AG10803 (cell line): ENCODE results near the gene NPEPPS.
A peak's percentile ranks its signal among the peaks of the same experiment; 100 is the strongest.
"Not testable (repeated sequence)": the region's sequence is repeated elsewhere in the genome, so short reads cannot be mapped to it uniquely, and the experiment has no call there.

Source experiments
- DNase-seq: peaks from one replicate; pipeline ENCODE4 v3.0.0; 2010; ENCODE audit warnings: low read depth
- H3K4me3 ChIP-seq: 2 replicates; pipeline ENCODE4 v1.5.1; 2011; ENCODE audit warnings: mild to moderate bottlenecking, low read length, control low read depth
- CTCF ChIP-seq: conservative IDR thresholded peaks from 2 replicates; pipeline ENCODE4 v1.5.1; 2011; ENCODE audit warnings: mild to moderate bottlenecking, low read length, control low read depth, inconsistent platforms

Gene NPEPPS

GRCh38 chr17:47530557-47531232 lies at the start of gene NPEPPS:
NPEPPS (plus strand) TSS chr17:47531108; CDS start chr17:47531301, 193 bp downstream.
- DNase-seq: peak; percentile 83
- H3K4me3 ChIP-seq: peak within 1 kb of the TSS; percentile 71

- not testable (repeated sequence) for DNase-seq
- H3K4me3 ChIP-seq: peak overlapping the region; percentile 67
These were observed 39.1 kb upstream of the NPEPPS start for GRCh38 chr17:47491841-47492212.

- DNase-seq, H3K4me3 ChIP-seq: not testable (repeated sequence)
These were observed 31.8 kb upstream of the NPEPPS start for GRCh38 chr17:47499074-47499473.

GRCh38 chr17:47499494-47499893 lies 31.4 kb upstream of the NPEPPS start:
- not testable (repeated sequence) for DNase-seq, H3K4me3 ChIP-seq

- peak; percentile 39 for DNase-seq
- peak; percentile 45 for TF ChIP-seq CTCF
These were observed 30.3 kb upstream of the NPEPPS start for GRCh38 chr17:47500620-47501019.

GRCh38 chr17:47502122-47502731 lies 28.7 kb upstream of the NPEPPS start:
- H3K4me3 ChIP-seq: peak overlapping the region; percentile 5; the same call in 1 of the 2 replicates
- peak; percentile 26 for DNase-seq

More at GRCh38 chr17:47500620-47501019, 30.3 kb upstream of the NPEPPS start:
- not testable (repeated sequence) for H3K4me3 ChIP-seq

GRCh38 chr17:47502776-47503455 lies 28.0 kb upstream of the NPEPPS start:
- H3K4me3 ChIP-seq: not testable (repeated sequence)
- DNase-seq: peak; percentile 76

- DNase-seq, H3K4me3 ChIP-seq: not testable (repeated sequence)
These were observed 19.2 kb upstream of the NPEPPS start for GRCh38 chr17:47511701-47512146.

GRCh38 chr17:47513301-47513700 lies 17.6 kb upstream of the NPEPPS start:
- H3K4me3 ChIP-seq: not testable (repeated sequence)
- peak; percentile 35 for DNase-seq

GRCh38 chr17:47518880-47519279 lies 12.0 kb upstream of the NPEPPS start:
- DNase-seq, H3K4me3 ChIP-seq: not testable (repeated sequence)

- DNase-seq, H3K4me3 ChIP-seq: not testable (repeated sequence)
These were observed 11.5 kb upstream of the NPEPPS start for GRCh38 chr17:47519365-47519764.

- H3K4me3 ChIP-seq, DNase-seq: not testable (repeated sequence)
These were observed 10.6 kb upstream of the NPEPPS start for GRCh38 chr17:47520279-47520678.

GRCh38 chr17:47521434-47521833 lies 9.5 kb upstream of the NPEPPS start:
- not testable (repeated sequence) for DNase-seq, H3K4me3 ChIP-seq

- not testable (repeated sequence) for DNase-seq, H3K4me3 ChIP-seq
These were observed 8.6 kb upstream of the NPEPPS start for GRCh38 chr17:47522341-47522740.

GRCh38 chr17:47531233-47531820 lies 419 bp downstream of the NPEPPS start:
- H3K4me3 ChIP-seq: peak overlapping the region; percentile 71
- not testable (repeated sequence) for DNase-seq

- DNase-seq: peak; percentile 0
These were observed 8.2 kb downstream of the NPEPPS start for GRCh38 chr17:47539085-47539484.

GRCh38 chr17:47541676-47542075 lies 10.8 kb downstream of the NPEPPS start:
- H3K4me3 ChIP-seq: not testable (repeated sequence)

More at GRCh38 chr17:47539085-47539484, 8.2 kb downstream of the NPEPPS start:
- not testable (repeated sequence) for H3K4me3 ChIP-seq

GRCh38 chr17:47544327-47544726 lies 13.4 kb downstream of the NPEPPS start:
- H3K4me3 ChIP-seq, DNase-seq: not testable (repeated sequence)

More at GRCh38 chr17:47541676-47542075, 10.8 kb downstream of the NPEPPS start:
- not testable (repeated sequence) for DNase-seq
